MM.1S (cell line): ENCODE measurements around the gene FXYD4.

ENCODE experiments used
- EZH2 ChIP-seq: fragments of 300-600 bp; sonication (generic); optimal IDR thresholded peaks from 2 replicates; pipeline ENCODE3; 2017; ENCODE audit warnings: low read depth, mild to moderate bottlenecking, antibody characterized with exemption, low read length, mixed read lengths
- EZH2phosphoT487 ChIP-seq: fragments of 300-600 bp; sonication (generic); IDR thresholded peaks from 2 replicates; pipeline ENCODE4 v1.6.1; 2018; ENCODE audit warnings: antibody characterized with exemption, low read length
- TF ChIP-seq, protein P1 (sequence below): fragments of 300-600 bp; sonication (generic); IDR thresholded peaks from 2 replicates; pipeline ENCODE4 v1.5.1; 2016; ENCODE audit warnings: antibody characterized with exemption, low read length, mixed read lengths

GRCh38 chr10:43373461-43373860 lies 2.0 kb downstream of the FXYD4 start:
- TF ChIP-seq, protein P1, sequence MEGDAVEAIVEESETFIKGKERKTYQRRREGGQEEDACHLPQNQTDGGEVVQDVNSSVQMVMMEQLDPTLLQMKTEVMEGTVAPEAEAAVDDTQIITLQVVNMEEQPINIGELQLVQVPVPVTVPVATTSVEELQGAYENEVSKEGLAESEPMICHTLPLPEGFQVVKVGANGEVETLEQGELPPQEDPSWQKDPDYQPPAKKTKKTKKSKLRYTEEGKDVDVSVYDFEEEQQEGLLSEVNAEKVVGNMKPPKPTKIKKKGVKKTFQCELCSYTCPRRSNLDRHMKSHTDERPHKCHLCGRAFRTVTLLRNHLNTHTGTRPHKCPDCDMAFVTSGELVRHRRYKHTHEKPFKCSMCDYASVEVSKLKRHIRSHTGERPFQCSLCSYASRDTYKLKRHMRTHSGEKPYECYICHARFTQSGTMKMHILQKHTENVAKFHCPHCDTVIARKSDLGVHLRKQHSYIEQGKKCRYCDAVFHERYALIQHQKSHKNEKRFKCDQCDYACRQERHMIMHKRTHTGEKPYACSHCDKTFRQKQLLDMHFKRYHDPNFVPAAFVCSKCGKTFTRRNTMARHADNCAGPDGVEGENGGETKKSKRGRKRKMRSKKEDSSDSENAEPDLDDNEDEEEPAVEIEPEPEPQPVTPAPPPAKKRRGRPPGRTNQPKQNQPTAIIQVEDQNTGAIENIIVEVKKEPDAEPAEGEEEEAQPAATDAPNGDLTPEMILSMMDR, result no peak
- TF ChIP-seq EZH2 (no peak), EZH2phosphoT487 (no peak)
